Tibial nerve (tissue), 4 donors: ENCODE data around the gene FAS.

Experiments used
- EP300 ChIP-seq, 2 donors: sonication (generic); formaldehyde crosslinking; IDR thresholded peaks; one replicate each; pipeline ENCODE4 v1.6.1; 2017; ENCODE audit warnings: antibody characterized with exemption in 2 of 2, mild to moderate bottlenecking in 1 of 2
- TF ChIP-seq, protein P1 (sequence below), 5 experiments: fragments of 200-600 bp in 3 of 5; fragments of 450-650 bp in 2 of 5; sonication (generic) in 3 of 5; IDR thresholded peaks; one replicate each; pipeline ENCODE4 v1.5.1; 2016 to 2019; ENCODE audit warnings: antibody characterized with exemption in 5 of 5, mild to moderate bottlenecking in 3 of 5, moderate library complexity in 2 of 5

DNA sequence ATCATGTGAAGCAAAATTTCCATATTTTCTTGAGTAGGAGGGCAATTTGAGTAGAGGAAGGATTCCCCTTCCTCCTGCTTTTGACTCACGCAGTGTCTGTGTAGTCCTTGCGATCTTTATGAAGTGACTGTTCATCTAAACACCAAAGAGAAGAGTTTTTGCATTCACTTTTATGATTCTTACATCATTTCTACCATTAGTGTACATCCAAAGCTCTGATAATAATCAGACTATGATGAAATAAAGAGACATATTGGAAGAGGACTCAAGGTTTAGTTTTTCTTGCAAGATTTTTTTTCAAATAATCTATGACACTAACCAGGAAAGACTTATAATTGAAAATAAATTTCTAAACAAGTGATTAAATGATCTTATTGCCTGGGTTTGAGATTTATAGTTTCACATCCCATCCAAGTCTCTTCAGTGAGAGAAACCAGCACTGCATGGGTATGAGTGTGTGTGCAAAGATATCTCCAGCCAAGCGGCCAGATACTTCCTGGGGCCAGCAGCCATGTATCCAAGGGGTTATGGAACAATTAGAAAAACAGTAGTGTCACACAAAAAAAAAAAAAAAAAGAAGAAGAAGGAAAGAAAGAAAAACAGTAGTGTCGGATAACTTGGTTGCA, 36.0 kb upstream of the FAS start:
- TF ChIP-seq, protein P1, sequence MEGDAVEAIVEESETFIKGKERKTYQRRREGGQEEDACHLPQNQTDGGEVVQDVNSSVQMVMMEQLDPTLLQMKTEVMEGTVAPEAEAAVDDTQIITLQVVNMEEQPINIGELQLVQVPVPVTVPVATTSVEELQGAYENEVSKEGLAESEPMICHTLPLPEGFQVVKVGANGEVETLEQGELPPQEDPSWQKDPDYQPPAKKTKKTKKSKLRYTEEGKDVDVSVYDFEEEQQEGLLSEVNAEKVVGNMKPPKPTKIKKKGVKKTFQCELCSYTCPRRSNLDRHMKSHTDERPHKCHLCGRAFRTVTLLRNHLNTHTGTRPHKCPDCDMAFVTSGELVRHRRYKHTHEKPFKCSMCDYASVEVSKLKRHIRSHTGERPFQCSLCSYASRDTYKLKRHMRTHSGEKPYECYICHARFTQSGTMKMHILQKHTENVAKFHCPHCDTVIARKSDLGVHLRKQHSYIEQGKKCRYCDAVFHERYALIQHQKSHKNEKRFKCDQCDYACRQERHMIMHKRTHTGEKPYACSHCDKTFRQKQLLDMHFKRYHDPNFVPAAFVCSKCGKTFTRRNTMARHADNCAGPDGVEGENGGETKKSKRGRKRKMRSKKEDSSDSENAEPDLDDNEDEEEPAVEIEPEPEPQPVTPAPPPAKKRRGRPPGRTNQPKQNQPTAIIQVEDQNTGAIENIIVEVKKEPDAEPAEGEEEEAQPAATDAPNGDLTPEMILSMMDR (IDR thresholded peaks at IDR 0.05): no peak
- TF ChIP-seq EP300 (IDR thresholded peaks at IDR 0.05): no peak
